Measurements from ENCODE around the gene EIF2D. TPM values are rescaled to one million over a fixed set of nuclear protein-coding genes. Genes with fewer than 3 reads are reported as not detected.

EIF2D gene
- total and polyA plus RNA-seq, 8 donors = 20.9 to 37.9 (median 29.3) TPM

DNA sequence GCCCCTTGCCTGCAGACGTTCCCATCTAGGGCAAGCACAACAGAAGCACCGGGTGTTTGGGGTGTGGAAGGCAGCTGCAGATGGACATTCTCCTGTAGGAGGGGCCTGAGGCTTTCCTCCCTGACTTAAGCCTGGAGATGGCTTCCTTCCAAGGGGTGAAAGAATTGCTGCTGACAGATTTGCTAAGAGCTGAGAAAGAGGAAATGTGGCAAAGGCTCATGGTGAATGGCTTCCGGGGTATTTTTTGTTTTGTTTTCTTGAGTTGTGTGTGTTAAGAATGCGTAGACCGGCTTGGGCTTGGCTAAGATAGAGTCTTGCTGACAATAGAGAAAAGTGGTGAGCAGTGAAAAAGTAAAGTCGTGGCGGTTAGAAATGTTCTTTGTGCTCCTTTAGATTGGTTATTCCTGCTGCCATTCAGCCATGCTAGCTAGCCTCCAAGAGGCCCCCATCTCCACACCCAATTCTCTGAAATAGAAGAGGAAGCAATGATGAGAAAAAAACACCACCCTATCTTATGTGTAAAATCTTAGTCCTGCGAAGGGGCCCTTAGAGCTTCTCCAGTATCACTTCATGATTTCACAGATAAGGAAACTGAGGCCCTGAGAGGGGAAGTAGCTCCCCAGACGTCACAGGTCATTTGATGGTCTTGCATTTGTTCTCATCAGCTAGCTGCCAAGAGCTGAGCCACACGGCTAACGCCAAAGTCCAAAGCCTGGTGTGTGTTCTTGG is 36.9 kb downstream of the EIF2D start:
- Histone ChIP-seq H3K36me3 (no peaks in the 10 kb centered on the region), H3K27me3 (no peaks in the 10 kb centered on the region), H3K27ac (peak overlapping the region in 2 of 4 donors; percentile 65 to 75), H3K4me1 (peaks cover 0 to 4% (median 0%) of the 10 kb centered on the region in 3 donors), H3K9me3 (no peaks in the 10 kb centered on the region), H3K4me3 (no peak overlapping the region)
- peak in 1 of 6 donors; percentile 56 for DNase-seq
- WGBS, 2 donors = 67 to 75% methylated on average over 11 of the region's 11 CpGs
- intact Hi-C loops (cut with DNase I) = no loop called here
- TF ChIP-seq, protein P1, sequence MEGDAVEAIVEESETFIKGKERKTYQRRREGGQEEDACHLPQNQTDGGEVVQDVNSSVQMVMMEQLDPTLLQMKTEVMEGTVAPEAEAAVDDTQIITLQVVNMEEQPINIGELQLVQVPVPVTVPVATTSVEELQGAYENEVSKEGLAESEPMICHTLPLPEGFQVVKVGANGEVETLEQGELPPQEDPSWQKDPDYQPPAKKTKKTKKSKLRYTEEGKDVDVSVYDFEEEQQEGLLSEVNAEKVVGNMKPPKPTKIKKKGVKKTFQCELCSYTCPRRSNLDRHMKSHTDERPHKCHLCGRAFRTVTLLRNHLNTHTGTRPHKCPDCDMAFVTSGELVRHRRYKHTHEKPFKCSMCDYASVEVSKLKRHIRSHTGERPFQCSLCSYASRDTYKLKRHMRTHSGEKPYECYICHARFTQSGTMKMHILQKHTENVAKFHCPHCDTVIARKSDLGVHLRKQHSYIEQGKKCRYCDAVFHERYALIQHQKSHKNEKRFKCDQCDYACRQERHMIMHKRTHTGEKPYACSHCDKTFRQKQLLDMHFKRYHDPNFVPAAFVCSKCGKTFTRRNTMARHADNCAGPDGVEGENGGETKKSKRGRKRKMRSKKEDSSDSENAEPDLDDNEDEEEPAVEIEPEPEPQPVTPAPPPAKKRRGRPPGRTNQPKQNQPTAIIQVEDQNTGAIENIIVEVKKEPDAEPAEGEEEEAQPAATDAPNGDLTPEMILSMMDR (IDR thresholded peaks at IDR 0.05) = no peak
- no peak for FAIRE-seq
- peak in 3 of 4 donors; percentile 47 to 69 (median 52) for ATAC-seq

DNA sequence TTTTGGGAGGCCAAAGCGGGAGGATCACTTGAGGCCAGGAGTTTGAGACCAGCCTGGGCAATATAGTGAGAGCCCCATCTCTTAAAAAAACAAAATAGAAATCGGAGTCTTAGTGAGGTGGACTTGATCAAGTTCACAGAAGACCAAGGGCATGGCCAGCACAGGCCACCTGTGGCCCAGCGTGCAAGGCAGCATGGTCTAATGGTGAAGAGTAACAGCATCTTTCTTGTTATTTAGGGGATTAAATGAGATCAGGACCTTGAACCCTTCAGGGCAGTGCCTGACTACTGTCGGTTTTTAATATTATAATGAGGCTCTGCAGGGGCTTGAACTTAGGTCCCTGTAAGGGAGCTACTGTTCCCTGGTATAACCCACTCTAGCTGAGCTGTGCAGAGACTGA is 38.5 kb downstream of the EIF2D start:
- ATAC-seq = no peak
- Histone ChIP-seq H3K36me3 (no peaks in the 10 kb centered on the region), H3K4me3 (no peak overlapping the region), H3K27me3 (no peaks in the 10 kb centered on the region), H3K27ac (no peak overlapping the region), H3K9me3 (no peaks in the 10 kb centered on the region), H3K4me1 (peaks cover 0 to 4% (median 0%) of the 10 kb centered on the region in 3 donors)
- no peak for DNase-seq
- FAIRE-seq = no peak
- intact Hi-C loops (cut with DNase I) = no loop called here
- TF ChIP-seq, protein P1 (IDR thresholded peaks at IDR 0.05) = no peak
- 88 to 93% methylated on average over 4 of the region's 4 CpGs for WGBS, 2 donors

DNA sequence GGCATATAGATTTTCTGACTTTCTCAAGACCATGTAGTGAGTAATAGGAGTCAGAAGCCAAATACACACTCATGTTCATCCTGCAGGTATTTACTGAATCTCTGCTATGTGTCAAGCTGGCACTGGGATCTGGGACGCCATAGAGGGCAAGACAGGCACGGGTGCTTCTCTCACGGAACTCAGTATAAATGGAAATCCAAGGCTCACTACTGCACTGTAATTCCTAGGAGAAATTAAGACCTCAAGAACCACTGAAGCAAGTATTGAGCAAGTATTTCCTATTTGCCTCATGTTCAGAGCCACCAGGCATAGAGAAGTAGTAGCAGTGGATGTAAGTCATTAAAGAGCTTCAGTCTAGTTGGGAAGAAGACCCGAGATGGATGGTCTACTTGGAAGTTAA is 38.9 kb downstream of the EIF2D start:
- intact Hi-C loops (cut with DNase I) = no loop called here
- FAIRE-seq = no peak
- no peak overlapping the region for H3K4me3 ChIP-seq
- peaks cover 0 to 4% (median 0%) of the 10 kb centered on the region in 3 donors for H3K4me1 ChIP-seq
- H3K36me3 ChIP-seq = no peaks in the 10 kb centered on the region
- peak in 1 of 4 donors; percentile 16 for ATAC-seq
- TF ChIP-seq, protein P1 (IDR thresholded peaks at IDR 0.05) = no peak
- no peaks in the 10 kb centered on the region for H3K9me3 ChIP-seq
- H3K27ac ChIP-seq = no peak overlapping the region
- whole genome bisulfite sequencing, 2 donors = 75 to 92% methylated on average over 4 of the region's 4 CpGs
- no peaks in the 10 kb centered on the region for H3K27me3 ChIP-seq
- DNase-seq = no peak

DNA sequence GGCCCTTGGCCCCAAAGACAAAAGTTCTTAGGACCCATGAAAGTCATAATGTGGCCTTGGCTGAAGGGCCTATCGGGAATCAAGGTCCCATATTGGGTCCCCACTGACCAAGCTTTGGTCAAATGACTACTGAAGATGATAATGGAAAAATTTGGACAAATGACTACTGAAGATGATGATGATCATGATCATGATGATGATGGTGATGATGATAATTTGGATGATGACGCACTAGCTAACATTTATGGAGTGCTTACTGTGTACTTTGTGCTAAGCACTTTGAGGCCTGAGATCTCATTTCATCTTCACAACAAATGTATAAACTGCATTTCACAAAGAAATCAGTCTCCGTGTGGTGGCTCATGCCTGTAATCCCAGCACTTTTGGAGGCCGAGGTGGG is 39.4 kb downstream of the EIF2D start:
- no peaks in the 10 kb centered on the region for H3K27me3 ChIP-seq
- TF ChIP-seq, protein P1 (IDR thresholded peaks at IDR 0.05) = no peak
- no peak for ATAC-seq
- WGBS, 2 donors = 84 to 90% methylated on average over 4 of the region's 4 CpGs
- H3K4me1 ChIP-seq = peaks cover 0 to 4% (median 0%) of the 10 kb centered on the region in 3 donors
- no peak overlapping the region for H3K27ac ChIP-seq
- intact Hi-C loops (cut with DNase I) = no loop called here
- no peak overlapping the region for H3K4me3 ChIP-seq
- H3K9me3 ChIP-seq = no peaks in the 10 kb centered on the region
- no peak for FAIRE-seq
- H3K36me3 ChIP-seq = no peaks in the 10 kb centered on the region
- no peak for DNase-seq

DNA sequence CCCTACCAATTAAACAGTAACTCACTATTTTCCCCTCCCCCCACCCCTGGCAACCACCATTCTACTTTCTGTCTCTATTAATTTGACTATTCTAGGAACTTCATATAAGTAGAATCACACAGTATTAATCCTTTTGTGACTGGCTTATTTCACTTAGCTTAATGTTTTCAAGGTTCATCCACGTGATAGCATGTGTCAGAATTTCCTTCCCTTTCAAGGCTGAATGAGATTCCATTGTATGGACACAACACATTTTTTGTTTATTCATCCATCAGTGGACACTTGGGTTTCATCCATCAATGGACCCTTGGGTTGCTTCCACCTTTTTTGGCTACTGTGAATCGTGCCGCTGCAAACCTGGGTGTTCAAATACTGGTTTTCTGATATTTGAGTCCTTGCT is 41.7 kb downstream of the EIF2D start:
- no peak overlapping the region for H3K27ac ChIP-seq
- no peaks in the 10 kb centered on the region for H3K36me3 ChIP-seq
- TF ChIP-seq, protein P1 (IDR thresholded peaks at IDR 0.05) = no peak
- no peaks in the 10 kb centered on the region for H3K9me3 ChIP-seq
- intact Hi-C loops (cut with DNase I) = no loop called here
- H3K4me1 ChIP-seq = no peaks in the 10 kb centered on the region
- no peak overlapping the region for H3K4me3 ChIP-seq
- no peak for DNase-seq
- ATAC-seq = no peak
- 60 to 68% methylated on average over 3 of the region's 3 CpGs for WGBS, 2 donors
- H3K27me3 ChIP-seq = no peaks in the 10 kb centered on the region
- no peak for FAIRE-seq

Measured in pancreas (tissue), 10 donors.